WTC11 (cell line): ENCODE measurements around the gene TCAP.

Source experiments
- FOXP1 ChIP-seq: sonication (generic); formaldehyde crosslinking; IDR thresholded peaks from 2 replicates; pipeline ENCODE4 v1.8.0; 2022; ENCODE audit warnings: missing genetic modification reagents, mild to moderate bottlenecking, moderate library complexity, borderline replicate concordance
- KAT7 ChIP-seq: sonication (generic); formaldehyde crosslinking; IDR thresholded peaks from 2 replicates; pipeline ENCODE4 v1.8.1; 2023; ENCODE audit warnings: missing genetic modification reagents, mild to moderate bottlenecking, borderline replicate concordance
- MAX ChIP-seq: sonication (generic); formaldehyde crosslinking; IDR thresholded peaks from 2 replicates; pipeline ENCODE4 v1.8.0; 2022; ENCODE audit warnings: mild to moderate bottlenecking, missing genetic modification reagents
- NR3C1 ChIP-seq: sonication (generic); formaldehyde crosslinking; conservative IDR thresholded peaks from 2 replicates; pipeline ENCODE4 v1.8.1; 2023; ENCODE audit warnings: low read depth, mild to moderate bottlenecking, missing genetic modification reagents
- RORB ChIP-seq: fragments of 250-450 bp; sonication (Bioruptor Pico); IDR thresholded peaks from 2 replicates; pipeline ENCODE4 v1.9.0; 2021; ENCODE audit warnings: mild to moderate bottlenecking
- ZNF138 ChIP-seq: sonication (generic); formaldehyde crosslinking; conservative IDR thresholded peaks from 2 replicates; pipeline ENCODE4 v1.8.1; 2022; ENCODE audit warnings: mild to moderate bottlenecking, moderate library complexity, missing genetic modification reagents
- ZNF232 ChIP-seq: sonication (generic); formaldehyde crosslinking; IDR thresholded peaks from 2 replicates; pipeline ENCODE4 v1.8.0; 2022; ENCODE audit warnings: mild to moderate bottlenecking, missing genetic modification reagents
- TF ChIP-seq, protein P1 (sequence below): sonication (generic); formaldehyde crosslinking; IDR thresholded peaks from 2 replicates; pipeline ENCODE4 v1.8.0; 2022; ENCODE audit warnings: mild to moderate bottlenecking, missing genetic modification reagents
- TF ChIP-seq, protein P2 (sequence below): fragments of 200-600 bp; IDR thresholded peaks from 2 replicates; pipeline ENCODE4 v1.8.0; 2022; ENCODE audit warnings: antibody characterized with exemption
- TF ChIP-seq, protein P3 (sequence below): fragments of 250-450 bp; sonication (Bioruptor Pico); IDR thresholded peaks from 2 replicates; pipeline ENCODE4 v2.1.2; 2022; ENCODE audit warnings: mild to moderate bottlenecking, moderate library complexity

- TF ChIP-seq, protein P1, sequence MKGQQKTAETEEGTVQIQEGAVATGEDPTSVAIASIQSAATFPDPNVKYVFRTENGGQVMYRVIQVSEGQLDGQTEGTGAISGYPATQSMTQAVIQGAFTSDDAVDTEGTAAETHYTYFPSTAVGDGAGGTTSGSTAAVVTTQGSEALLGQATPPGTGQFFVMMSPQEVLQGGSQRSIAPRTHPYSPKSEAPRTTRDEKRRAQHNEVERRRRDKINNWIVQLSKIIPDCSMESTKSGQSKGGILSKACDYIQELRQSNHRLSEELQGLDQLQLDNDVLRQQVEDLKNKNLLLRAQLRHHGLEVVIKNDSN: no peak
- TF ChIP-seq, protein P2, sequence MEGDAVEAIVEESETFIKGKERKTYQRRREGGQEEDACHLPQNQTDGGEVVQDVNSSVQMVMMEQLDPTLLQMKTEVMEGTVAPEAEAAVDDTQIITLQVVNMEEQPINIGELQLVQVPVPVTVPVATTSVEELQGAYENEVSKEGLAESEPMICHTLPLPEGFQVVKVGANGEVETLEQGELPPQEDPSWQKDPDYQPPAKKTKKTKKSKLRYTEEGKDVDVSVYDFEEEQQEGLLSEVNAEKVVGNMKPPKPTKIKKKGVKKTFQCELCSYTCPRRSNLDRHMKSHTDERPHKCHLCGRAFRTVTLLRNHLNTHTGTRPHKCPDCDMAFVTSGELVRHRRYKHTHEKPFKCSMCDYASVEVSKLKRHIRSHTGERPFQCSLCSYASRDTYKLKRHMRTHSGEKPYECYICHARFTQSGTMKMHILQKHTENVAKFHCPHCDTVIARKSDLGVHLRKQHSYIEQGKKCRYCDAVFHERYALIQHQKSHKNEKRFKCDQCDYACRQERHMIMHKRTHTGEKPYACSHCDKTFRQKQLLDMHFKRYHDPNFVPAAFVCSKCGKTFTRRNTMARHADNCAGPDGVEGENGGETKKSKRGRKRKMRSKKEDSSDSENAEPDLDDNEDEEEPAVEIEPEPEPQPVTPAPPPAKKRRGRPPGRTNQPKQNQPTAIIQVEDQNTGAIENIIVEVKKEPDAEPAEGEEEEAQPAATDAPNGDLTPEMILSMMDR: no peak
- TF ChIP-seq KAT7 (no peak), ZNF232 (CRISPR knock-in tag) (no peak), RORB (CRISPR knock-in tag) (no peak), FOXP1 (no peak), MAX (no peak), ZNF138 (CRISPR knock-in tag) (no peak), NR3C1 (CRISPR knock-in tag) (no peak)
- TF ChIP-seq, protein P3, sequence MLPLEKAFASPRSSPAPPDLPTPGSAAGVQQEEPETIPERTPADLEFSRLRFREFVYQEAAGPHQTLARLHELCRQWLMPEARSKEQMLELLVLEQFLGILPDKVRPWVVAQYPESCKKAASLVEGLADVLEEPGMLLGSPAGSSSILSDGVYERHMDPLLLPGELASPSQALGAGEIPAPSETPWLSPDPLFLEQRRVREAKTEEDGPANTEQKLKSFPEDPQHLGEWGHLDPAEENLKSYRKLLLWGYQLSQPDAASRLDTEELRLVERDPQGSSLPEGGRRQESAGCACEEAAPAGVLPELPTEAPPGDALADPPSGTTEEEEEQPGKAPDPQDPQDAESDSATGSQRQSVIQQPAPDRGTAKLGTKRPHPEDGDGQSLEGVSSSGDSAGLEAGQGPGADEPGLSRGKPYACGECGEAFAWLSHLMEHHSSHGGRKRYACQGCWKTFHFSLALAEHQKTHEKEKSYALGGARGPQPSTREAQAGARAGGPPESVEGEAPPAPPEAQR (CRISPR knock-in tag): no peak
Measured at GRCh38 chr17:39652587-39653315, 12.4 kb upstream of the TCAP start.
